DOHH2 (cell line): ENCODE data around the gene EPHA5.

Experiments used
- EZH2phosphoT487 ChIP-seq: fragments of 200-600 bp; sonication (generic); IDR thresholded peaks from 2 replicates; pipeline ENCODE4 v1.6.1; 2017; ENCODE audit warnings: borderline replicate concordance, mild to moderate bottlenecking, antibody characterized with exemption, low read length, moderate library complexity, mixed read lengths
- TF ChIP-seq, protein P1 (sequence below): fragments of 200-600 bp; sonication (generic); IDR thresholded peaks from one replicate; pipeline ENCODE4 v1.5.1; 2014; ENCODE audit warnings: antibody characterized with exemption, mild to moderate bottlenecking, low read depth, low read length; ENCODE audit not compliant: poor library complexity, severe bottlenecking

DNA sequence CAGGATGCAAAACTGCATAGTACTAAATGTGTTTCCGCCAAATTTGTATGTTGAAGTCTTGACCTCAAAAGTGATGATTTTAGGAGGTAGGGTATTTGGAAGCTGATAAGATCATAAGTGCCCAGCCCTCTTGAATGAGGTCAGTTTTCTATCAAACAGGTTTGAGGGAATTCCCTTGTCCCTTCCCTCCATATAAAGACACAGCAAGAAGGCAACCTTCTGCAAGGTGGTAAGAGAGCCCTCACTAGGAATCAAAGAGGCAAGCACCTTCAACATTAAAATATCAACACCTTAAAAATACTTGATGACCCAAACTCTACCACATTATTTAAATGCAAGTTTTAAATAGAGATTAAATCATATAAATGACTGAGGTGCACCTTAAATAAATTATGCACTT lies 288.6 kb downstream of the EPHA5 start:
- TF ChIP-seq, protein P1, sequence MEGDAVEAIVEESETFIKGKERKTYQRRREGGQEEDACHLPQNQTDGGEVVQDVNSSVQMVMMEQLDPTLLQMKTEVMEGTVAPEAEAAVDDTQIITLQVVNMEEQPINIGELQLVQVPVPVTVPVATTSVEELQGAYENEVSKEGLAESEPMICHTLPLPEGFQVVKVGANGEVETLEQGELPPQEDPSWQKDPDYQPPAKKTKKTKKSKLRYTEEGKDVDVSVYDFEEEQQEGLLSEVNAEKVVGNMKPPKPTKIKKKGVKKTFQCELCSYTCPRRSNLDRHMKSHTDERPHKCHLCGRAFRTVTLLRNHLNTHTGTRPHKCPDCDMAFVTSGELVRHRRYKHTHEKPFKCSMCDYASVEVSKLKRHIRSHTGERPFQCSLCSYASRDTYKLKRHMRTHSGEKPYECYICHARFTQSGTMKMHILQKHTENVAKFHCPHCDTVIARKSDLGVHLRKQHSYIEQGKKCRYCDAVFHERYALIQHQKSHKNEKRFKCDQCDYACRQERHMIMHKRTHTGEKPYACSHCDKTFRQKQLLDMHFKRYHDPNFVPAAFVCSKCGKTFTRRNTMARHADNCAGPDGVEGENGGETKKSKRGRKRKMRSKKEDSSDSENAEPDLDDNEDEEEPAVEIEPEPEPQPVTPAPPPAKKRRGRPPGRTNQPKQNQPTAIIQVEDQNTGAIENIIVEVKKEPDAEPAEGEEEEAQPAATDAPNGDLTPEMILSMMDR = no peak
- TF ChIP-seq EZH2phosphoT487 = no peak
